ENCODE results near the gene MSI2.

- TF ChIP-seq EGR1 (IDR thresholded peaks at IDR 0.05): no peak
- no peak for TF ChIP-seq RAD21 (IDR thresholded peaks at IDR 0.05; ENCODE audit: low read depth)
- no peak for TF ChIP-seq YY1 (IDR thresholded peaks at IDR 0.05; ENCODE audit: low read depth)
- TF ChIP-seq MAX (IDR thresholded peaks at IDR 0.05): no peak
- no peak for TF ChIP-seq EP300 (IDR thresholded peaks at IDR 0.05; ENCODE audit: borderline replicate concordance)
- TF ChIP-seq CREB1 (IDR thresholded peaks at IDR 0.05; ENCODE audit: low read depth): no peak
- no peak for TF ChIP-seq FOXM1 (IDR thresholded peaks at IDR 0.05; ENCODE audit: borderline replicate concordance, low read depth)
- no peak for TF ChIP-seq NFIC (IDR thresholded peaks at IDR 0.05)
- no peak for TF ChIP-seq CEBPB (IDR thresholded peaks at IDR 0.05)
- no peak for TF ChIP-seq REST (IDR thresholded peaks at IDR 0.05; ENCODE audit: low read depth)
- TF ChIP-seq TEAD4 (IDR thresholded peaks at IDR 0.05): no peak
- TF ChIP-seq TAF1 (IDR thresholded peaks at IDR 0.05; ENCODE audit: low read depth): no peak
- no peak for TF ChIP-seq TCF12 (IDR thresholded peaks at IDR 0.05; ENCODE audit: low read depth)
Measured at GRCh38 chr17:57485566-57485865, 229.2 kb downstream of the MSI2 start.

Data from Ishikawa (cell line).